ENCODE measurements around the gene TBC1D10B.

TBC1D10B gene

DNA sequence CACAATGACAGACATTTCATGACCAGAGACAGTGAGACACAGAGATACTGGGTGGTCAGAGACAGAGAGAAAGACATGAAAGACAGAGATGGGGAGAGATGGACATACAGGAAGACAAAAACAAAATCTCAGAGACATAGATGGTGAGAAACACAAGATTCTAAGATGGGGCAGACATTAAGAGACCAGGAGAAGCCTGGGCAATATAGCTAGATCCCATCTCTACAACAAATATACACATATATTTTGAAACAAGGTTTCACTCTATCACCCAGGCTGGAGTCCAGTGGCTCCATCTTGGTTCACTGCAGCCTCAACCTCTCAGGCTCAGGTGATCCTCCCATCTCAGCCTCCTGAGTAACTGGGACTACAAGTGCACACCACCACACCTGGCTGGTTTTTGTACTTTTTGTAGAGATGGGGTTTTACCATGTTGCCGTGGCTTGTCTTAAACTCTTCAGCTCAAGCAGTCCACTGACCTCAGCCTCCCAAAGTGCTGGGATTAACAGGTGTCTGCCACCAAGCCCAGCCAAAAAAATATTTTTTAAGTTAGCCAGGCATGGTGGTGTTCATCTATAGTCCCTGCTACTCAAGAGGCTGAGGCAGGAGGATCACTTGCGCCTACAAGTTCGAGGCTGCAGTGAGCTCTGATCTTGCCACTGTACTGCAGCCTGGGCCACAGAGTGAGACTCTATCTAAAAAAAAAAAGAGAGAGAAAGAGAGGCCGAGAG, 9.9 kb upstream of the TBC1D10B start:
- no peaks in the 10 kb centered on the region for H3K36me3 ChIP-seq (ENCODE audit: insufficient read depth, low read length)
- H3K9me2 ChIP-seq (replicated peaks; ENCODE audit: low read depth, low read length): no peaks in the 10 kb centered on the region
- peaks cover 16% of the 10 kb centered on the region for H3F3A ChIP-seq (ENCODE audit: low read depth)
- TF ChIP-seq EZH2phosphoT487 (IDR thresholded peaks at IDR 0.05; ENCODE audit: borderline replicate concordance): no peak
- no peak for TF ChIP-seq CTCF (conservative IDR thresholded peaks at IDR 0.05; ENCODE audit: low read length)
- H3K79me2 ChIP-seq (ENCODE audit: insufficient read depth, low read length): peaks cover 46% of the 10 kb centered on the region
- peak overlapping the region; percentile 88 for H3K4me2 ChIP-seq (ENCODE audit: low read depth, low read length, poor library complexity, severe bottlenecking)
- H3K4me3 ChIP-seq (ENCODE audit: low read length, poor library complexity, severe bottlenecking): peak overlapping the region; percentile 97
- no peaks in the 10 kb centered on the region for H3K27me3 ChIP-seq (ENCODE audit: insufficient read depth, low read length, poor library complexity, severe bottlenecking)
- peaks cover 13% of the 10 kb centered on the region for H4K20me1 ChIP-seq (ENCODE audit: insufficient read depth, low read length, poor library complexity, severe bottlenecking)
- H3K9ac ChIP-seq (ENCODE audit: low read depth, low read length, poor library complexity, severe bottlenecking): peak overlapping the region; percentile 85
- H3K4me1 ChIP-seq (ENCODE audit: insufficient read depth, low read length, poor library complexity, severe bottlenecking): peaks cover 61% of the 10 kb centered on the region
- no peaks in the 10 kb centered on the region for H3K9me3 ChIP-seq (ENCODE audit: insufficient read depth, low read depth, low read length)
- H2AFZ ChIP-seq (ENCODE audit: low read length): no peak overlapping the region

DNA sequence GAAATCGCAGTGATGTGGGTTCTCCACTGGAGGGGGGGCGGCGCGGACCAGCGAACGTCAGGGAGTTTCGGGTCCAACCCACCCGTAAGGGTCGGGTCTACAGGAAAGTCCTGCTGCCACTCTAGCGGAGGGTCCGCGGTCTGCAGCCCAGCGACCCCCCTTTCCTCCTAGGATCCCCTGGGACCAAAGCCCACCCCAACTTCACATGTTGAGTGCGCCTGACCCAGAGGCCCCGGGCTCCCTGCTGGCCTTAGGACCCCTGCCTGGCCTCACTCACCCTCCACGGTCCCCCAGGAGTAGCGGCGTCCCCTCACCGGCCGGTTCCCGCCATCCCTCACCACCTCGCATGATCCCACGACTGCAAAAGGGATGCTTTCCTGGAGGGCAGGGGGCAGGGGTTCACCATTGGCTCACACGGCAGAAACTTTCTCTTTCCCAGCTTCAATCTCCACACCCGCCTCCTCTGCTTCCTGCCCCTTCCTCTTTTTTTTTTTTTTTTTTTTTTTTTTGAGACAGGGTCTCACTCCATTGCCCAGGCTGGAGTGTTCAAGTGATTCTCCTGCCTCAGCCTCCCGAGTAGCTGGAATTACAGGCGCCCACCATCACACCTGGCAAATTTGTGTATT, 9.0 kb upstream of the TBC1D10B start:
- H3K4me2 ChIP-seq (ENCODE audit: low read depth, low read length, poor library complexity, severe bottlenecking): peak overlapping the region; percentile 88
- peaks cover 16% of the 10 kb centered on the region for H3F3A ChIP-seq (ENCODE audit: low read depth)
- peak overlapping the region; percentile 90 for H3K9ac ChIP-seq (ENCODE audit: low read depth, low read length, poor library complexity, severe bottlenecking)
- no peaks in the 10 kb centered on the region for H3K27me3 ChIP-seq (ENCODE audit: insufficient read depth, low read length, poor library complexity, severe bottlenecking)
- TF ChIP-seq EZH2phosphoT487 (IDR thresholded peaks at IDR 0.05; ENCODE audit: borderline replicate concordance) (no peak), CTCF (conservative IDR thresholded peaks at IDR 0.05; ENCODE audit: low read length) (no peak)
- peaks cover 46% of the 10 kb centered on the region for H3K79me2 ChIP-seq (ENCODE audit: insufficient read depth, low read length)
- H2AFZ ChIP-seq (ENCODE audit: low read length): no peak overlapping the region
- H3K9me2 ChIP-seq (replicated peaks; ENCODE audit: low read depth, low read length): no peaks in the 10 kb centered on the region
- no peaks in the 10 kb centered on the region for H3K36me3 ChIP-seq (ENCODE audit: insufficient read depth, low read length)
- peak overlapping the region; percentile 97 for H3K4me3 ChIP-seq (ENCODE audit: low read length, poor library complexity, severe bottlenecking)
- no peaks in the 10 kb centered on the region for H3K9me3 ChIP-seq (ENCODE audit: insufficient read depth, low read depth, low read length)
- peaks cover 13% of the 10 kb centered on the region for H4K20me1 ChIP-seq (ENCODE audit: insufficient read depth, low read length, poor library complexity, severe bottlenecking)
- peaks cover 61% of the 10 kb centered on the region for H3K4me1 ChIP-seq (ENCODE audit: insufficient read depth, low read length, poor library complexity, severe bottlenecking)

GRCh38 chr16:30378236-30379157, 8.2 kb upstream of the TBC1D10B start:
- no peaks in the 10 kb centered on the region for H3K9me2 ChIP-seq (replicated peaks; ENCODE audit: low read depth, low read length)
- H3K36me3 ChIP-seq (ENCODE audit: insufficient read depth, low read length): no peaks in the 10 kb centered on the region
- H2AFZ ChIP-seq (ENCODE audit: low read length): peak overlapping the region; percentile 88
- H3K79me2 ChIP-seq (ENCODE audit: insufficient read depth, low read length): peaks cover 42% of the 10 kb centered on the region
- no peaks in the 10 kb centered on the region for H3K9me3 ChIP-seq (ENCODE audit: insufficient read depth, low read depth, low read length)
- peak overlapping the region; percentile 99 for H3K4me2 ChIP-seq (ENCODE audit: low read depth, low read length, poor library complexity, severe bottlenecking)
- H3K9ac ChIP-seq (ENCODE audit: low read depth, low read length, poor library complexity, severe bottlenecking): peak overlapping the region; percentile 90
- H3K4me3 ChIP-seq (ENCODE audit: low read length, poor library complexity, severe bottlenecking): peak overlapping the region; percentile 97
- peak; percentile 21; the same call in 1 of the 2 replicates for TF ChIP-seq CTCF (conservative IDR thresholded peaks at IDR 0.05; ENCODE audit: low read length)
- TF ChIP-seq EZH2phosphoT487 (IDR thresholded peaks at IDR 0.05; ENCODE audit: borderline replicate concordance): no peak
- no peaks in the 10 kb centered on the region for H3K27me3 ChIP-seq (ENCODE audit: insufficient read depth, low read length, poor library complexity, severe bottlenecking)
- peaks cover 16% of the 10 kb centered on the region for H3F3A ChIP-seq (ENCODE audit: low read depth)
- H3K4me1 ChIP-seq (ENCODE audit: insufficient read depth, low read length, poor library complexity, severe bottlenecking): peaks cover 58% of the 10 kb centered on the region
- H4K20me1 ChIP-seq (ENCODE audit: insufficient read depth, low read length, poor library complexity, severe bottlenecking): peaks cover 13% of the 10 kb centered on the region
